ENCODE results near the gene ERO1B.

- no peak for TF ChIP-seq POLR2A (IDR thresholded peaks at IDR 0.05)
- no peak for TF ChIP-seq CTCF (IDR thresholded peaks at IDR 0.05)
Measured at GRCh38 chr1:236247286-236247685, 34.5 kb downstream of the ERO1B start.

Measured in lower leg skin (tissue), 3 donors.